ENCODE data around the gene FGFR1OP2. TPM values are rescaled to one million over a fixed set of nuclear protein-coding genes. Genes with fewer than 3 reads are reported as not detected.
"Not testable (repeated sequence)": the region's sequence is repeated elsewhere in the genome, so short reads cannot be mapped to it uniquely, and the experiment has no call there.

The FGFR1OP2 gene
- total RNA-seq, 1 donor = 47.8 TPM

- Histone ChIP-seq H3K27ac (ENCODE audit: low read depth, low read length) (no peak overlapping the region), H2AFZ (ENCODE audit: low read length) (no peak overlapping the region), H3K27me3 (ENCODE audit: insufficient read depth, low read length) (no peaks in the 10 kb centered on the region), H3K9me3 (ENCODE audit: low read depth, low read length) (no peaks in the 10 kb centered on the region), H3K79me2 (ENCODE audit: insufficient read depth, low read length) (peaks cover 94% of the 10 kb centered on the region), H3K4me3 (ENCODE audit: insufficient read depth, low read length) (no peak overlapping the region), H3K4me1 (ENCODE audit: insufficient read depth, low read length) (peaks cover 33% of the 10 kb centered on the region), H3K36me3 (ENCODE audit: insufficient read depth, low read length) (no peaks in the 10 kb centered on the region), H4K20me1 (ENCODE audit: insufficient read depth, low read length) (peaks cover 26% of the 10 kb centered on the region), H3K4me2 (ENCODE audit: insufficient read depth, low read length) (peak overlapping the region; percentile 97)
- no peak for TF ChIP-seq CTCF (IDR thresholded peaks at IDR 0.05; ENCODE audit: extremely low read depth, low read depth, low read length)
- DNase-seq (ENCODE audit: insufficient read length, low spot score, missing footprints) = no peak
These were observed 2.9 kb downstream of the FGFR1OP2 start for GRCh38 chr12:26941215-26941594.

- H3K4me1 ChIP-seq (ENCODE audit: insufficient read depth, low read length) = peaks cover 2% of the 10 kb centered on the region
- H4K20me1 ChIP-seq (ENCODE audit: insufficient read depth, low read length) = peaks cover 17% of the 10 kb centered on the region
- H3K4me3 ChIP-seq (ENCODE audit: insufficient read depth, low read length) = no peak overlapping the region
- no peaks in the 10 kb centered on the region for H3K9me3 ChIP-seq (ENCODE audit: low read depth, low read length)
- H3K27me3 ChIP-seq (ENCODE audit: insufficient read depth, low read length) = no peaks in the 10 kb centered on the region
- no peak for DNase-seq (ENCODE audit: insufficient read length, low spot score, missing footprints)
- no peak overlapping the region for H3K4me2 ChIP-seq (ENCODE audit: insufficient read depth, low read length)
- no peak overlapping the region for H3K27ac ChIP-seq (ENCODE audit: low read depth, low read length)
- TF ChIP-seq CTCF (IDR thresholded peaks at IDR 0.05; ENCODE audit: extremely low read depth, low read depth, low read length) = no peak
- peaks cover 5% of the 10 kb centered on the region for H3K36me3 ChIP-seq (ENCODE audit: insufficient read depth, low read length)
- peaks cover 94% of the 10 kb centered on the region for H3K79me2 ChIP-seq (ENCODE audit: insufficient read depth, low read length)
- no peak overlapping the region for H2AFZ ChIP-seq (ENCODE audit: low read length)
These were observed 10.0 kb downstream of the FGFR1OP2 start for GRCh38 chr12:26948309-26948708.

DNA sequence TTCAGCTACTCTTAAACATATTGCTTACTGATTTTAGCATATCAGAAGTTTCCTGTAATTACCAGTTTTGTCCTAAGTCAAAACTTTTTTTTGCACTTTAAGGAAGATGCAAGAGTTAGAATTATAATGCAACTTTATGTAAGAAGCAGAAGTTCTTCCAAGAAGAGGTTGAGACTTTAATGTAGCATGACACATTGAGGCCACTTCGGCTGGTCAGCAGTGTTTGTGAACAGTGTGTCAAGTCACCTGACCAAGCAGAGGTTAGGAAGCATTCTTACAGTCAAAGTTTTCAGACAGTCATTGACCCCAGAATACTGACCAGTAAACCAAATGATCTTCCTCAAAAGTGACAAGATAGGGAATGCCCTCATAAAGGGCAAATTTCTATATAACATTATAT, 15.2 kb downstream of the FGFR1OP2 start:
- Histone ChIP-seq H3K27me3 (ENCODE audit: insufficient read depth, low read length) (no peaks in the 10 kb centered on the region), H4K20me1 (ENCODE audit: insufficient read depth, low read length) (peaks cover 14% of the 10 kb centered on the region), H3K27ac (ENCODE audit: low read depth, low read length) (no peak overlapping the region), H3K9me3 (ENCODE audit: low read depth, low read length) (no peaks in the 10 kb centered on the region), H2AFZ (ENCODE audit: low read length) (no peak overlapping the region), H3K4me2 (ENCODE audit: insufficient read depth, low read length) (no peak overlapping the region), H3K4me3 (ENCODE audit: insufficient read depth, low read length) (no peak overlapping the region), H3K36me3 (ENCODE audit: insufficient read depth, low read length) (peaks cover 20% of the 10 kb centered on the region), H3K4me1 (ENCODE audit: insufficient read depth, low read length) (no peaks in the 10 kb centered on the region), H3K79me2 (ENCODE audit: insufficient read depth, low read length) (peaks cover 67% of the 10 kb centered on the region)
- no peak for TF ChIP-seq CTCF (IDR thresholded peaks at IDR 0.05; ENCODE audit: extremely low read depth, low read depth, low read length)
- DNase-seq (ENCODE audit: insufficient read length, low spot score, missing footprints) = no peak

- Histone ChIP-seq H3K79me2 (ENCODE audit: insufficient read depth, low read length) (peaks cover 62% of the 10 kb centered on the region), H3K27ac (ENCODE audit: low read depth, low read length) (no peak overlapping the region), H2AFZ (ENCODE audit: low read length) (no peak overlapping the region), H3K4me3 (ENCODE audit: insufficient read depth, low read length) (no peak overlapping the region), H3K4me2 (ENCODE audit: insufficient read depth, low read length) (no peak overlapping the region), H3K36me3 (ENCODE audit: insufficient read depth, low read length) (peaks cover 19% of the 10 kb centered on the region), H3K4me1 (ENCODE audit: insufficient read depth, low read length) (no peaks in the 10 kb centered on the region), H4K20me1 (ENCODE audit: insufficient read depth, low read length) (peaks cover 12% of the 10 kb centered on the region), H3K27me3 (ENCODE audit: insufficient read depth, low read length) (no peaks in the 10 kb centered on the region), H3K9me3 (ENCODE audit: low read depth, low read length) (no peaks in the 10 kb centered on the region)
- no peak for DNase-seq (ENCODE audit: insufficient read length, low spot score, missing footprints)
- TF ChIP-seq CTCF (IDR thresholded peaks at IDR 0.05; ENCODE audit: extremely low read depth, low read depth, low read length) = no peak
These were observed 15.8 kb downstream of the FGFR1OP2 start for GRCh38 chr12:26954027-26954426.

- H3K36me3 ChIP-seq (ENCODE audit: insufficient read depth, low read length) = peaks cover 18% of the 10 kb centered on the region
- not testable (repeated sequence) for H3K27me3 ChIP-seq (ENCODE audit: insufficient read depth, low read length); H3K4me2 ChIP-seq (ENCODE audit: insufficient read depth, low read length); H3K79me2 ChIP-seq (ENCODE audit: insufficient read depth, low read length); DNase-seq (ENCODE audit: insufficient read length, low spot score, missing footprints); H3K4me1 ChIP-seq (ENCODE audit: insufficient read depth, low read length); H3K4me3 ChIP-seq (ENCODE audit: insufficient read depth, low read length); H4K20me1 ChIP-seq (ENCODE audit: insufficient read depth, low read length); H2AFZ ChIP-seq (ENCODE audit: low read length); H3K9me3 ChIP-seq (ENCODE audit: low read depth, low read length); H3K27ac ChIP-seq (ENCODE audit: low read depth, low read length)
These were observed 23.1 kb downstream of the FGFR1OP2 start for GRCh38 chr12:26961391-26961790.
